Measurements from ENCODE around the gene HOXC5.

HOXC5 gene

GRCh38 chr12:53996240-53997203, 36.3 kb upstream of the HOXC5 start:
- no peak for TF ChIP-seq CTCF (IDR thresholded peaks at IDR 0.05; ENCODE audit: low read depth, low read length, missing control alignments)
- H3K4me3 ChIP-seq (replicated peaks; ENCODE audit: low read depth, low read length): peak overlapping the region; percentile 34
- no peak for DNase-seq (ENCODE audit: extremely low read depth, low read depth)

- no peak for TF ChIP-seq CTCF (IDR thresholded peaks at IDR 0.05; ENCODE audit: low read depth, low read length, missing control alignments)
- no peak overlapping the region for H3K4me3 ChIP-seq (replicated peaks; ENCODE audit: low read depth, low read length)
- DNase-seq (ENCODE audit: extremely low read depth, low read depth): no peak
These were observed 35.4 kb upstream of the HOXC5 start for GRCh38 chr12:53997204-53998109.

- no peak for DNase-seq (ENCODE audit: extremely low read depth, low read depth)
- TF ChIP-seq CTCF (IDR thresholded peaks at IDR 0.05; ENCODE audit: low read depth, low read length, missing control alignments): no peak
- H3K4me3 ChIP-seq (replicated peaks; ENCODE audit: low read depth, low read length): peak overlapping the region; percentile 67; the same call in 1 of the 2 replicates
These were observed 34.5 kb upstream of the HOXC5 start for GRCh38 chr12:53998110-53998899.

GRCh38 chr12:53998900-53999236, 34.0 kb upstream of the HOXC5 start:
- no peak for DNase-seq (ENCODE audit: extremely low read depth, low read depth)
- H3K4me3 ChIP-seq (replicated peaks; ENCODE audit: low read depth, low read length): peak overlapping the region; percentile 67
- TF ChIP-seq CTCF (IDR thresholded peaks at IDR 0.05; ENCODE audit: low read depth, low read length, missing control alignments): no peak

GRCh38 chr12:53999559-54000115, 33.2 kb upstream of the HOXC5 start:
- TF ChIP-seq CTCF (IDR thresholded peaks at IDR 0.05; ENCODE audit: low read depth, low read length, missing control alignments): no peak
- DNase-seq (ENCODE audit: extremely low read depth, low read depth): peak; percentile 42
- H3K4me3 ChIP-seq (replicated peaks; ENCODE audit: low read depth, low read length): peak overlapping the region; percentile 67

Measured in HFF-Myc (cell line).